IMR-90 (cell line): Measurements from ENCODE around the gene THEMIS2.

Source experiments
- BHLHE40 ChIP-seq: fragments of 150-350 bp; IDR thresholded peaks from 2 replicates; pipeline ENCODE4 v1.6.1; 2016; ENCODE audit warnings: mild to moderate bottlenecking, low read depth, low read length
- CHD1 ChIP-seq: IDR thresholded peaks from 2 replicates; pipeline ENCODE4 v1.6.1; 2012; ENCODE audit warnings: low read depth, low read length, improper control_type of control experiment
- FOS ChIP-seq: fragments of 150-350 bp; IDR thresholded peaks from 2 replicates; pipeline ENCODE4 v1.6.1; 2016; ENCODE audit warnings: low read depth, low read length
- POLR2A ChIP-seq: IDR thresholded peaks from 2 replicates; pipeline ENCODE4 v1.6.1; 2012; ENCODE audit warnings: mild to moderate bottlenecking, low read depth, low read length
- RAD21 ChIP-seq: IDR thresholded peaks from 2 replicates; pipeline ENCODE4 v1.6.1; 2012; ENCODE audit warnings: low read length, improper control_type of control experiment
- SMC3 ChIP-seq: fragments of 150-350 bp; IDR thresholded peaks from 2 replicates; pipeline ENCODE4 v1.6.1; 2016; ENCODE audit warnings: low read depth, mild to moderate bottlenecking, antibody characterized with exemption, low read length, moderate library complexity
- TF ChIP-seq, protein P1 (sequence below): conservative IDR thresholded peaks from 2 replicates; pipeline ENCODE4 v1.5.1; 2012; ENCODE audit warnings: mild to moderate bottlenecking, low read depth, low read length, improper control_type of control experiment

DNA sequence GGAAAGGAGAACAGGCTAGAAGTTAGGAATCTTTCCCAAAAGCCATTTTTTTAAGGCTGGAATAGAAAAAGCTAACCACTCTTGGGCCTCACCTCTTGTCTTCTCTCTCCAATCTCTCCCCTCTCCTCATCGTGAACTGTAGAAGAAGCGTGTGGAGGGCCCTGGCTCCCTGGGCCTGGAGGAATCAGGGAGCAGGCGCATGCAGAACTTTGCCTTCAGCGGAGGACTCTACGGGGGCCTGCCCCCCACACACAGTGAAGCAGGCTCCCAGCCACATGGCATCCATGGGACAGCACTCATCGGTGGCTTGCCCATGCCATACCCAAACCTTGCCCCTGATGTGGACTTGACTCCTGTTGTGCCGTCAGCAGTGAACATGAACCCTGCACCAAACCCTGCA is 22.4 kb upstream of the THEMIS2 start:
- TF ChIP-seq BHLHE40 (no peak), RAD21 (no peak), SMC3 (no peak), POLR2A (no peak), CHD1 (no peak), FOS (no peak)
- TF ChIP-seq, protein P1, sequence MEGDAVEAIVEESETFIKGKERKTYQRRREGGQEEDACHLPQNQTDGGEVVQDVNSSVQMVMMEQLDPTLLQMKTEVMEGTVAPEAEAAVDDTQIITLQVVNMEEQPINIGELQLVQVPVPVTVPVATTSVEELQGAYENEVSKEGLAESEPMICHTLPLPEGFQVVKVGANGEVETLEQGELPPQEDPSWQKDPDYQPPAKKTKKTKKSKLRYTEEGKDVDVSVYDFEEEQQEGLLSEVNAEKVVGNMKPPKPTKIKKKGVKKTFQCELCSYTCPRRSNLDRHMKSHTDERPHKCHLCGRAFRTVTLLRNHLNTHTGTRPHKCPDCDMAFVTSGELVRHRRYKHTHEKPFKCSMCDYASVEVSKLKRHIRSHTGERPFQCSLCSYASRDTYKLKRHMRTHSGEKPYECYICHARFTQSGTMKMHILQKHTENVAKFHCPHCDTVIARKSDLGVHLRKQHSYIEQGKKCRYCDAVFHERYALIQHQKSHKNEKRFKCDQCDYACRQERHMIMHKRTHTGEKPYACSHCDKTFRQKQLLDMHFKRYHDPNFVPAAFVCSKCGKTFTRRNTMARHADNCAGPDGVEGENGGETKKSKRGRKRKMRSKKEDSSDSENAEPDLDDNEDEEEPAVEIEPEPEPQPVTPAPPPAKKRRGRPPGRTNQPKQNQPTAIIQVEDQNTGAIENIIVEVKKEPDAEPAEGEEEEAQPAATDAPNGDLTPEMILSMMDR, result no peak
